Transverse colon (tissue), 4 donors: ENCODE measurements around the gene SFTPB. TPM values are rescaled to one million over a fixed set of nuclear protein-coding genes. Genes with fewer than 3 reads are reported as not detected.

Source experiments
- DNase-seq: peaks from one replicate; pipeline ENCODE4 v3.0.0-alpha.2; 2019
- H3K27ac ChIP-seq, 4 donors: fragments of 200-600 bp; sonication (generic); 2 replicates each; pipeline ENCODE4 v1.5.1; 2016 to 2018; ENCODE audit warnings: inconsistent platforms in 4 of 4
- H3K27me3 ChIP-seq: fragments of 200-600 bp; sonication (generic); 2 replicates; pipeline ENCODE4 v1.5.1; 2017; ENCODE audit warnings: inconsistent platforms
- H3K36me3 ChIP-seq, 4 donors: fragments of 200-600 bp; sonication (generic); 2 replicates each; pipeline ENCODE4 v1.5.1; 2017 to 2019; ENCODE audit warnings: inconsistent platforms in 4 of 4
- H3K4me1 ChIP-seq, 4 donors: fragments of 200-600 bp; sonication (generic); 2 replicates each; pipeline ENCODE4 v1.5.1; 2017 to 2020; ENCODE audit warnings: inconsistent platforms in 4 of 4
- H3K4me3 ChIP-seq, 4 donors: fragments of 200-600 bp; sonication (generic); 1 replicate in 1 of 4; 2 replicates in 3 of 4; pipeline versions ENCODE4 v1.5.1 to v1.6.1; 2017 to 2019; ENCODE audit warnings: inconsistent platforms in 4 of 4
- H3K9me3 ChIP-seq, 2 donors: fragments of 200-600 bp; sonication (generic); 2 replicates each; pipeline ENCODE4 v1.5.1; 2017 to 2019; ENCODE audit warnings: inconsistent platforms in 2 of 2
- EP300 ChIP-seq: sonication (generic); formaldehyde crosslinking; IDR thresholded peaks from one replicate; pipeline ENCODE4 v1.6.1; 2017; ENCODE audit warnings: antibody characterized with exemption, low read depth
- POLR2A ChIP-seq: fragments of 450-650 bp; IDR thresholded peaks from one replicate; pipeline ENCODE4 v1.6.1; 2016; ENCODE audit warnings: antibody characterized with exemption, mild to moderate bottlenecking, moderate library complexity
- POLR2AphosphoS5 ChIP-seq, 3 donors: sonication (generic); formaldehyde crosslinking; IDR thresholded peaks; one replicate each; pipeline ENCODE4 v1.6.1; 2016; ENCODE audit warnings: antibody characterized with exemption in 3 of 3
- WGBS, 2 donors: methylation state at CpG; one replicate each; pipeline ENCODE4 v1.1.5; 2018; ENCODE audit warnings: low coverage in 1 of 2; 5-methylcytosine and 5-hydroxymethylcytosine counted together
- in situ Hi-C, 4 donors: fragments of 200-750 bp; cut with MboI; loops; one replicate each; pipeline versions ENCODE4 v1.15.0 to v1.15.1; 2017; ENCODE audit warnings: low sequenced_read_pairs in 3 of 4, low pct_ligation_motif_present in 1 of 4, low pct_unique_long_range_greater_than_20kb in 1 of 4
- intact Hi-C: fragments of 100-400 bp; cut with DNase I; formaldehyde crosslinking; loops from one replicate; pipeline ENCODE4 v1.15.1; 2023; ENCODE audit warnings: low total_unique reads
- total RNA-seq, 4 donors: library from RNA; depleted of rRNA; stranded (reverse); fragments of >200 nt; gene quantifications; one replicate each; pipeline ENCODE4 v1.1.0, GENCODE V29; 2016
- TF ChIP-seq, protein P1 (sequence below), 5 experiments: fragments of 200-600 bp in 3 of 5; fragments of 450-650 bp in 2 of 5; sonication (generic) in 3 of 5; IDR thresholded peaks; 1 replicate in 2 of 5; 2 replicates in 3 of 5; pipeline ENCODE4 v1.5.1; 2016 to 2017; ENCODE audit warnings: antibody characterized with exemption in 5 of 5, inconsistent platforms in 3 of 5, mild to moderate bottlenecking in 2 of 5, moderate library complexity in 1 of 5

SFTPB gene
- total RNA-seq, 4 donors from 2014 or later, result not detected

DNA sequence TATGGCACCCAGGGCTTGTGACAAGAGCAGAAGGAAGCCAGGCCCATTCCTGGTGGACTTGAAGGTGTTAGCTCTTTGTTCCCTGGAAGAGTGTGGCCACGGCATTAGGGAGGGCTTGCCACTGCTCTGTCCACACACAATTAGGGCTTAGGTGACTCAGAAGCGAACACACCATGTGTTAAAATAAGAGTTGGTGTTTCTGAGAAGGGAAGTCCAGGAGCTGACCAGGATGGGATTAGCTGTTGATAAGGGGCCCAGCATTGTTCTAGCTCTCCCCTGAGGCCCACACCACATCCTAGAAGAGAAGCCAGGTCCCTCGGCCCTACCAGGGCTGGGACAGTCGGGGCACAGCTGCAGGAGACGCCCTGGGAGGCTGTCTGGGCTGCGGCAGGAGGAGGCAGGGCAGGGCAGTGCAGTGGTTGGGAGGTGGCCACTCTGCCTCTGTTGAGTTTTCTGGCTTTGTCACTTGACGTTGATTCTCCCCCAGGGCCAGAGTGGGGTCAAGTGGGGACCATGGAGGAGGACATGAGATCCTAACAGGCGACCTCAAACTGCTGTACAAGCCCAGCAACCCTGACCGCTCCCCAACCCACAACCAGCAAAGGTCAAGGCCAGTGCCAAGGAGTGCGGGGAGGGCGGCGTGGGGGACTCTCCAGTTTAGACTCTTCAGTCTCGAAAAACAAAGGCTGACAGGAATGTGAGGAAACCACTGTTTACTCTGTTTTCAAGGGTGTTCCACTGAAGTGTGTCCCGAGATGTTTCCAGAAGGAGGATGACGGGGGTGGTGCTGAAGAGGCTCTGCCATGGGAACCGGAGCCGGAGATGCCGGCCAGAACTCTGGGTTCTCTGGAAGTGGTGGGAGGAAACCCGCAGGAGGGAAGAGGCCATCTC is 42.9 kb upstream of the SFTPB start:
- Histone ChIP-seq H3K9me3 (no peaks in the 10 kb centered on the region), H3K4me3 (no peak overlapping the region), H3K4me1 (peaks cover 0 to 54% (median 15%) of the 10 kb centered on the region in 4 donors), H3K27ac (peak overlapping the region; percentile 62 to 73 (median 63)), H3K27me3 (no peaks in the 10 kb centered on the region), H3K36me3 (no peaks in the 10 kb centered on the region)
- intact Hi-C loops, result loop anchor here (10.0 kb wide), 1 partner anchor 66 kb away; no protein-coding TSS in a partner anchor
- TF ChIP-seq, protein P1, sequence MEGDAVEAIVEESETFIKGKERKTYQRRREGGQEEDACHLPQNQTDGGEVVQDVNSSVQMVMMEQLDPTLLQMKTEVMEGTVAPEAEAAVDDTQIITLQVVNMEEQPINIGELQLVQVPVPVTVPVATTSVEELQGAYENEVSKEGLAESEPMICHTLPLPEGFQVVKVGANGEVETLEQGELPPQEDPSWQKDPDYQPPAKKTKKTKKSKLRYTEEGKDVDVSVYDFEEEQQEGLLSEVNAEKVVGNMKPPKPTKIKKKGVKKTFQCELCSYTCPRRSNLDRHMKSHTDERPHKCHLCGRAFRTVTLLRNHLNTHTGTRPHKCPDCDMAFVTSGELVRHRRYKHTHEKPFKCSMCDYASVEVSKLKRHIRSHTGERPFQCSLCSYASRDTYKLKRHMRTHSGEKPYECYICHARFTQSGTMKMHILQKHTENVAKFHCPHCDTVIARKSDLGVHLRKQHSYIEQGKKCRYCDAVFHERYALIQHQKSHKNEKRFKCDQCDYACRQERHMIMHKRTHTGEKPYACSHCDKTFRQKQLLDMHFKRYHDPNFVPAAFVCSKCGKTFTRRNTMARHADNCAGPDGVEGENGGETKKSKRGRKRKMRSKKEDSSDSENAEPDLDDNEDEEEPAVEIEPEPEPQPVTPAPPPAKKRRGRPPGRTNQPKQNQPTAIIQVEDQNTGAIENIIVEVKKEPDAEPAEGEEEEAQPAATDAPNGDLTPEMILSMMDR (IDR thresholded peaks at IDR 0.05), result no peak
- TF ChIP-seq POLR2AphosphoS5 (IDR thresholded peaks at IDR 0.05) (peak in 2 of 3 donors; percentile 17 to 23), POLR2A (no peak), EP300 (no peak)
- 68 to 71% methylated on average over 7 to 17 of the region's 19 CpGs for WGBS, 2 donors
- DNase-seq, result peak; percentile 40
- in situ Hi-C loops, result no loop called here

DNA sequence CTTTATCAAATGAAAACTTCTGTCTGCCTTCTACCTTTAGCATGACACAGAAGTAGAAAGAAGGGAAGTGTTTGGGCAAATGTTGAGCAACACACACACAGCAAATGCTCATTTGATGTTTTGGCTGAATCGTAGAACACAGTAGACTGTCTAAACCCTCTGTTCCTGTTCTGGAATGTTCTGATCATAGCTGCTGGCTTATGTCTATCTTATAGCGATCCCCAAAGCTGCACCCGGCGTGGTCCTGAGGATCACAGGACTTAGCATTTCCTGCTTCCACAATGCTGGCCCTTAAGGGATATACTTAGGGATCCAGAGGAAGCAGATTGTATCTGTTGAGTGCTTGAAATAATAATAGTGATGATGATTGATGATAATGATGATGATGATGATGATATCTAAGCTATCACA is 41.4 kb upstream of the SFTPB start:
- DNase-seq, result no peak
- peak overlapping the region; percentile 62 to 73 (median 63) for H3K27ac ChIP-seq
- 54 to 67% methylated on average over 4 of the region's 4 CpGs for WGBS, 2 donors
- no peak for TF ChIP-seq POLR2A
- TF ChIP-seq POLR2AphosphoS5 (IDR thresholded peaks at IDR 0.05), result peak in 1 of 3 donors; percentile 8
- TF ChIP-seq, protein P1 (IDR thresholded peaks at IDR 0.05), result no peak
- no peak for TF ChIP-seq EP300
- H3K36me3 ChIP-seq, result no peaks in the 10 kb centered on the region
- no peaks in the 10 kb centered on the region for H3K27me3 ChIP-seq
- H3K9me3 ChIP-seq, result no peaks in the 10 kb centered on the region
- no peak overlapping the region for H3K4me3 ChIP-seq
- intact Hi-C loops, result no loop called here
- peaks cover 0 to 60% (median 15%) of the 10 kb centered on the region in 4 donors for H3K4me1 ChIP-seq
- in situ Hi-C loops, result no loop called here

DNA sequence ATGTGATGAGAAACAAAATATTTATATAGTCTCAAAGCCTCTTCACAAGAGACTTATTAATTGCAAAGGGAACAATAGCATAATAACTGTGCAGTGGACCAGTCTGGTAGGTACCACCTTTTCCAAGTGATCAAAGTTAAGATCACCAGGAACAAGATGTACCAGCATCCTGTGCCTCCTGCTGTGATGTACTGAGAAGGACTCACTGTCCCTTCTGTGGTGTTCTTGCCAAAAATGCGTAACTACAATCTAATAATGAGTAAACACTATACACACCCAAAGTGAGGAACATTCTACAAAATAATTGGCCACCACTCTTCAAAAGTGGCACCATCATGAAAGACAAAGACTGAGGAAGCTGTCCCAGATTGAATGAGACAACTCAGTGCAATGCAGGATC is 40.6 kb upstream of the SFTPB start:
- in situ Hi-C loops (no loop called here), intact Hi-C loops (no loop called here)
- peak in 1 of 3 donors; percentile 13 for TF ChIP-seq POLR2AphosphoS5 (IDR thresholded peaks at IDR 0.05)
- TF ChIP-seq EP300, result peak; percentile 80
- TF ChIP-seq, protein P1 (IDR thresholded peaks at IDR 0.05), result no peak
- TF ChIP-seq POLR2A, result no peak
- no peak for DNase-seq
- peak overlapping the region in 3 of 4 donors; percentile 4 to 63 (median 10) for H3K27ac ChIP-seq
- peaks cover 0 to 59% (median 12%) of the 10 kb centered on the region in 4 donors for H3K4me1 ChIP-seq
- H3K36me3 ChIP-seq, result no peaks in the 10 kb centered on the region
- H3K9me3 ChIP-seq, result no peaks in the 10 kb centered on the region
- 76 to 83% methylated on average over 1 of the region's 1 CpG for WGBS, 2 donors
- H3K27me3 ChIP-seq, result no peaks in the 10 kb centered on the region
- no peak overlapping the region for H3K4me3 ChIP-seq

DNA sequence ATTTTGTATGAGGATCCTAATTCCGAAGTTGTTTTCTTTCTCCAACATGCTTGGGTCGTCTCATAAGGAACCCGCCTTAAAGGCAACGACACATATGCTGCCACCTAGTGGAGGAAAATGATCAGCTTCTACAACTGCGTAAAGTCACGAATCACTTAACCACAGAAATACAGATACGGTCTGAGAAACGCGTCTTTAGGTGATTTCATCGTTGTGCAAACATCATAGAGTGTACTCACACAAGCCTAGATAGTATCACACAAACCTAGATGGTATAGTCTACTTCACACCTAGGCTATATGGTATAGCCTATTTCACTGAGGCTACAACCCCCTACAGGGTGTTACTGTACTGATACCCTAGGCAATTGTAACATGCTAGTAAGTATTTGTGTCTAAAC is 39.3 kb upstream of the SFTPB start:
- 0 to 1% methylated on average over 1 to 10 of the region's 10 CpGs for WGBS, 2 donors
- peak overlapping the region in 3 of 4 donors; percentile 39 to 58 (median 42) for H3K27ac ChIP-seq
- H3K4me1 ChIP-seq, result peaks cover 0 to 47% (median 6%) of the 10 kb centered on the region in 4 donors
- H3K9me3 ChIP-seq, result no peaks in the 10 kb centered on the region
- intact Hi-C loops, result no loop called here
- no peaks in the 10 kb centered on the region for H3K27me3 ChIP-seq
- in situ Hi-C loops, result no loop called here
- H3K36me3 ChIP-seq, result no peaks in the 10 kb centered on the region
- no peak overlapping the region for H3K4me3 ChIP-seq
- TF ChIP-seq POLR2AphosphoS5 (IDR thresholded peaks at IDR 0.05), result no peak
- TF ChIP-seq, protein P1 (IDR thresholded peaks at IDR 0.05), result peak; percentile 80 to 90 (median 87)
- DNase-seq, result peak; percentile 58
